Stimulated activated CD4-positive, alpha-beta T cell treated with anti-CD3 and anti-CD28 coated beads, TNF-alpha, amount 100 ng/mL, for 24 hours (primary cell): ENCODE results near the gene KIRREL3.

Experiments
- DNase-seq, 3 experiments: peaks; one replicate each; pipeline ENCODE4 v3.0.0-alpha.2; 2020; ENCODE audit warnings: low read depth in 3 of 3

Gene KIRREL3

DNA sequence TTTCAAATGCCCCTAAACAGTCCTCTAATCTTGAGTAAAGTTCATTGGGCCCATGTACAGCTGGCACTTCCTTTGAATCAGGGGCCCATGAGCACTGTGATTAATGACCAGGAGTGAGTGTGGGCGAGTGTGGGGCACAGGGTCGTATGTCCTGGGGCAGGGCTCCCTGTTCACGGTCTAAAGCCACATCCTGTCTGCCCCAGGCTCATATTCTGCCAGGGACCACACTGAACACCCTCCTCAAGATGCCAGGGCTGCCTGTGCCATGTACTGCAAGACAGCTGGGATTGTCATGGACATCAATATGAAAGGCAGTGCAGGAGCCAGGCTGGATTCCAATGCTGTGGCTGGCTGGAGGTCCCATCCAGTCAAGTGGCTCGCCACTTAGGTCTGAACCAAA lies 130.5 kb downstream of the KIRREL3 start:
- no peak for DNase-seq

DNA sequence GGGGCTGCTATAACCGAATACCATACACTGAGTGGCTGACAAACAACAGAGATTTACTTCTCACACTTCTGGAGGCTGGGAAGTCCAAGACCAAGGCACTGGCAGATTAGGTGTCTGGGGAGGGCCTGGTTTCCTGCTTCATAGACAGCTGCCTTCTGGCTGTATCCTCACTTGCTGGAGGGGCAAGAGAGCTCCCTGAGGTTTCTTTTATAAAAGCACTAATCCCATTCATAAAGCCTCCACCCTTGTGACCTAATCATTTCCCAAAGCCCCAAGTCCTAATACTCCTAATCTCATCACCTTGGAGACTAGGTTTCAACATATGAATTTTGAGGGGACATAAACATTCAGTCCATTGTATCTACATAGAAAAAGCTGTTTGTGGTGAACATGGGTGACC lies 131.8 kb downstream of the KIRREL3 start:
- no peak for DNase-seq

DNA sequence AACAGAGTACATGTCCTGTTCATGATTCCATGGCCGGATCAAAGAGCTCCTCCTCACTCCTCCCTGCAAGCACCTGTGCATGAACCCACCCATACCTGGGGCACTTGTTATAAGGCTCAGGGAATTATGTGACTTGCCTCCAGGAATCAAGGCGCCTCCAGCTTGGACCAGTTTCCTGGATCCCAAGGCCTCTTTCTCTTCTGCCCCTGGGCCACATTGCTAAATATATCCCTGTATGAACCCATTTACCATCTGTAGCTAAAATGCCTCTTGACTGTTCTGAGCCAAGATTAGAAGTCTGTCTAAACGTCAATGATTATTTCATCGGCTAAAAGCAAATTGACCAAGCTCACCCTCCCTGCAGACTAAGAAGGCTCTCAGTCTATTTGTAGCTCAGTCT lies 135.6 kb downstream of the KIRREL3 start:
- no peak for DNase-seq

DNA sequence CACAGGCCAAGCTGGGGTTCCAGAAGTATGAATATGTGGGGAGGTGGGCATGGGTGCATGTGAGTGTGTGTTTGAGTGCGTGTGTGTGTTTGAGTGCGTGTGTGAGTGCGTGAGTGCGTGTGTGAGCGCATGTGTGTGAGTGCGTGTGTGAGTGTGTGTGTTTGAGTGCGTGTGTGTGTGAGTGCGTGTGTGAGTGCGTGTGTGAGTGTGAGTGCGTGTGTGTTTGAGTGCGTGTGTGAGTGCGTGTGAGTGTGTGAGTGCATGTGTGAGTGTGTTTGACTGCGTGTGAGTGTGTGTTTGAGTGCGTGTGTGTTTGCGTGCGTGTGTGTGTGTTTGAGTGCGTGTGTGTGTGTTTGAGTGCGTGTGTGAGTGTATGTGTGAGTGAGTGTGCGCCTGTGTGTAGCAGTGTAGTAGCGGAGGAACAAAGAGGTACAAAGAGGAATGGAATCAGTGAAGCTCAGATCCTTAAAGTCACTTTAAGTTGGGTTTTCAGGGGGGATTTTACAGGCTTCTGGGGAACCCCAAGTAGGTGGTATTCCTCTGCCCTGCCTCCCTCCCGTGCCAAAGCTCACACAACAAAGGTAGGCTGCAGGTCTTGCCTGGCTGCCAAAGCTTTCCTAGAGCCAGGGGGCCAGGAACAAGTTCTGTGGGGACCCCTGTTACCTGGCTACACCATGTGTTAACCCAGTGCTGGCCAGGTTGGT lies 137.1 kb downstream of the KIRREL3 start:
- no peak for DNase-seq

DNA sequence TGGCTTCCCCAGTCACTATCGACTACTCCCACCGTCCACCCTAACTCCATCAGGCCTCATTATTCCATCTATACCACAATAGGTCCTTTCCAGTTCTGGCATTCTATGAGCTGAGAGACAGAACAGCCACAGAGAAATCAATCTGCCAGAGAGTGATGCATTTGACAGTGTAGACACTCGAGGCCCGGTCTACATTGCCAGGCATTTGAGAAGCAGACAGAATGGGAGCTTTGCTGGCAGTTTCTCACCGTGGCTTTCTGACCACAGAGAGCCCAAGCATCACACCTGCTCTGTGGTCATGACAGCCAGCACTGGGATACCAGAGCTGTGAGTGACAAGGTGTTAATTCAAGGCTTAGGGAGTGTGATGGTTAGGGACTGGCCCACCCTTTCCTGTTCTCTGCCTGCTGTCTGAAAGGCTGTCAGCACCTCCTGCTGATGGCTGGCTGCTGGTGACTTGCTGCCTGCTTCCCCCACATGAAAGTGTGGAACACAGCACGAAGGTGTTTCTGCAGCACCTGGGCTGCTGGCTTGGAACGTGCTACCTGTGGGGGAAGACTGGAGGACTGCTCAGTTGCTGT lies 137.8 kb downstream of the KIRREL3 start:
- DNase-seq, result no peak

DNA sequence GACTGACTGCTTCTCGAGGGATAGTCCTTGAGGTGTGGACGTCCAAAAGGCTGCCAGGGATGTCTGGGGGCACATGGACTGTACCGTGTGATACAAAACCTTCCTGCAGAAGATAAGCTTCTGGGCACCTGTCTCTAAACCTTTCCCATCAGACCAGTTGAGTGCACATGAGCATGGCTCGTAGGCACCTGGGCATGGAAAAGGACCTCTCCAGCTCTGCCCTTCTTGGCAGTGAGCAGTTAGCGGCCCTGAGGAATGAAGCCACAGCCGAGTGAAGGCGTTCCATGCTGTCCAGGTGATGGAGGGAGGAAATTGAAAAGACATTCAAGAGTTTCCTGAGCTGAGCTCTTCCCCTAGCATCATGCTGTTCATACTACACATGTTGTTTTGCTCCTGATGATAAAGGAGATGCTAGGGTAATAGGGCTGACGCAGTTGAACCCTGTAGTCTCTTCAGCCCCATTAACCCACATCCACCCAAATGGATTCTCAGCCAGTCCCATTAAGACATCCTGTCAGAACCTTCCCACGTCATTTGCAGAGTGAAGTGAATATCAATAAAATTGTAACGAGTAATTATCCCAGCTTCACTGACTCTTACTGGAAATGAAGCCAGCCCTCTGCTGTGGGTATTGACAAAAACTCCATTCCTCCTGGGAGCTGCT lies 138.6 kb downstream of the KIRREL3 start:
- no peak for DNase-seq

DNA sequence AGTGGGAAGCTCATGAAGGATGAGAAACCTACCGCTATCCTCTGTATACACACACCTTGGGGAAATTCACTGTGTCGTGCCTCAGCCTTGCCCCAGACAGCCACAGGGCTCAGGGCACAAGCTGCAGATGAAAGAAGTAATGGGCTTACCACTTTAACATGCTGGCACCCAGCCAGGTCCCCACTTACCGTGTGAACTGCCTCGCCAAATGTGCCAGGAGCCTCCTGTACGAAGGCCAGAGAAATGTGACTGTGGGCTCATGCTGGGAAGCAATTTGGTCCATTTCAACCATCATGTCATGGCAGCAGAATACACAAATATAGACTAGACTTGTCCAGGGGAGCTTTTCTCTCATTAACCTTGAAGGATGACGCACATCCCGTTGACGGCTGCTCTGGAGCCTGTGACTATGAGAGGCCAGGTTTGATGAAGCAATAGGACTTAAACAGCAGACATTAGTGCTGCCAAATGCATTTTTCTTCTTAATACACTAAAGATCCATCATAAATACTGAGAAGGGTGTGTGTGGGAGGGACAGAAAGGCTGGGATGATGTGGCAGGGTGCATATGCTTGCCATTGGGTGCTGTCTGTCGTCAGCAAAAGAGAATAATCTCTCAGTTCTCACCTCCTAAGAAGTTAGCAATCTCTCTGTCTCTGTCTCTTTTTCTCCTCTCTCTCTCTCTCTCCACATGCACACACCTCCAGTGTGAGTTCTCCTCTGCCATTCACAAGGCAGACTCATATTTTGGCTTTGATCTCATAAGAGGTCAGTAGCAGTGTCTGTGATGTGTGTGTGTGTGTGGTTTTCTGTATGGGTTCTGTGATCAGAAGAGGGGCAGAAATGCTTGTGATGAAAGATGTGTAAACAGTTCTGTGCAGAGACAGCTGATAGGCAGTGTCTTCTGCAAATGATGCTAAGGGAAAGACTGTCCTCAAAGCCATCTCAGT lies 142.4 kb downstream of the KIRREL3 start:
- DNase-seq, result no peak

DNA sequence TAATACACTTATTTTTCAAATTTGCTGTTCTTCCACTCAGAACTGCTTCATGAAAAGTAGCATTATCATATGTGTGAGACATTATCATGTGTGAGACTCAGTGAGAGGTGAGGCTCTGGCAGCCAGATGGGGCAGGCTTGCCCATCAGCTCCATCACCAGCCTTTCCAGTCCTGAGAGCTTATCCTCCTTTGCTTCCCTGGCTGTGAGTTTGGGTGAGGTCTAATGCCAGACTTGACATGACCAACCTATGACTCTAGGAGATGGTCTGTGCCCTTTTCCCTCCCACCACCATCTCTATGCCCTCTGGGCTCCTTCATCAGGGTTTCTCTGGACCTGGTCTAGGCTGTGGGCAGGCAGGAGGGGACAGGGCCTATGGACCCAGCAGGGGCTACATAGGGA lies 145.0 kb downstream of the KIRREL3 start:
- no peak for DNase-seq

DNA sequence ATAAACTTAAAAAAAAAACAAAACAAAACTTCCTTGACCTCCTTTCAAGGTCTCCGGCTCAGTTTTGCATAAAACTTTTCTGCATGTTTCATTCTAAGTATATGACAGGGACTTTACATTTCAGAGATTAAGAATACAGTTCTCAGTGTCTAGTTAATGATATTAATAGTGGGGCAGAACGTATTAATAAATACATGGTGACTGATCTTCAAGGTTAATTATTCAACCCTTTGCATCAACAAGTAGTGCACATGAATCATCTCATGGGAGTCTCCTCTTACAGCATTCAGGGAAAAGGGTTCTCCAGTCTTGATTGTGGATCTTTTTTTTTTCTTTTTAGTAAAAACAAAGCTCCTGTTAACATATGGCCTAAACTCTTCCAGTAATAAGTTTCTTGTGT lies 146.8 kb downstream of the KIRREL3 start:
- no peak for DNase-seq

DNA sequence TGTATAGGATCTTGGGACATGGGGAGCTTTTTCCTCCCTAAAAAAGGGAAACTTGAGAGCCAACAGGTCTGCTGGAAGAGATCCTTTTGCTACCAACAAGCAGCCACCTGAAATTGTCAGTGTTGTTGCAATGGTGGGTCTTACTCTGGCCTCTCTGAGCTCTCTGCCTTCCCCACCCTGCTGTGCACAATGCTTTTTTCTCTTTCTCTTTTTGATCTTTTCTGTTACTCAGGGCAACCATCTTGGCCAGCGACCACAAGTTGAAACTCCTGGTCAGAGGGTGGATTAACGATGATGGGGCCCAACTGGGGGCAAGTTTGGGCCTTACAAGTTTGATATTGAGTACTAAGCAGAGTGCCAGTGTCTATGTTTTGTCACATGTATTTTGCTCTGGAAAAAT lies 155.8 kb downstream of the KIRREL3 start:
- DNase-seq, result no peak

DNA sequence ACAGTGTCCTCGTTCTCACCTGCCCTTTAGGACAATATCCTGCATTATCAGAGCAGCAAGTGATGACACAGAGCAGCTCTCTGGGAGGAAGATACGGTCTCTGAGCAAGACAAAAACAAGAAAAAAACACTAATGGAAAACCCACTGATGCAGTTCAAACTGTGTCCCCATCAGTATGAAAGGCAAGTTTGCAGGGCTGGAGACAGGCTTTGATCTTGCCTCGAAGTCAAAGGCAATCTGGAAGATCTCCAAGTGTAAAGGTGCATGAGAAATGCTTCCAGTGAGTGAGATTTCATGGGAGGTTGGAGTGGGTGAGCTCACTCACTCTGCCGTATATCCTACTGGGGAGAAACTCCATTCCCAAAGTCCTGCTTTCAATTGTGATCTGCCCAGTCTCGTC lies 157.5 kb downstream of the KIRREL3 start:
- no peak for DNase-seq

DNA sequence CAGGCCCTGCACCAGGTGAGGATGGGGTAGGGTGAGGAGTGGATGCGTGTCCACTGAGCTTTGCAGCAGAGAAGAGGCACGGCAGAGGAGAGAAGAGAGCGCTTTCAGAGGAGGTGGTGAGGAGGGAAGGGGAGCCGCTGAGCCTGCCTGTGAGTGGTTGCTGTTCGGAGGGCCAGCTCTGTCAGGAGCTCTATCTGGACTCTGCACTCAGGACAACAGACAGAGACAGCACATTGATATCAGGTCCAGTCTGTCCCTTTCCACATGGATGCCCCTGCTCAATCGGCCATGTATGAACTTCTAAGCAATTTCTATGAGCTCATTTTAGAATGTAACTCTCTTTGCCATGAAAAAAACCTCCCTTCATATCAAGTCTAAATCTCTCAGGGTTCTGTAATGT lies 158.6 kb downstream of the KIRREL3 start:
- DNase-seq, result no peak

DNA sequence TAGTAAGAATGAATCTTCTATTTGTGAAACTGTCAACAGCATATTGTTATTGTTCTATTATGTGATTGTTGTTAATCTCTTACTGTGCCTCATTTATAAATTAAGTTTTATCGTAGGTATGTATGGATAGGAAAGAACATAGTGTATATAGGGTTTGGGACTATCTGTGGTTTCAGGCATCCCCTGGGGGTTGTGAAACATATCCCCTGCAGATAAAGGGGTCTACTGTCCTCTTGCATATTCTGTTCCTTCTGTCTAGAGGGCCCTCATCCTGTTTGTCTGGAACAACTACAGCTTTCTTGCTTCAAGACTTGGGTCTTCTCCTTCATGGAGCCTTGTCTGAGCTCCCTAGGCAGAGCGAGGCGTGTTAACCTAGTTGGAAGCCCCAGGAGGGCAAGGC lies 159.6 kb downstream of the KIRREL3 start:
- DNase-seq, result no peak

DNA sequence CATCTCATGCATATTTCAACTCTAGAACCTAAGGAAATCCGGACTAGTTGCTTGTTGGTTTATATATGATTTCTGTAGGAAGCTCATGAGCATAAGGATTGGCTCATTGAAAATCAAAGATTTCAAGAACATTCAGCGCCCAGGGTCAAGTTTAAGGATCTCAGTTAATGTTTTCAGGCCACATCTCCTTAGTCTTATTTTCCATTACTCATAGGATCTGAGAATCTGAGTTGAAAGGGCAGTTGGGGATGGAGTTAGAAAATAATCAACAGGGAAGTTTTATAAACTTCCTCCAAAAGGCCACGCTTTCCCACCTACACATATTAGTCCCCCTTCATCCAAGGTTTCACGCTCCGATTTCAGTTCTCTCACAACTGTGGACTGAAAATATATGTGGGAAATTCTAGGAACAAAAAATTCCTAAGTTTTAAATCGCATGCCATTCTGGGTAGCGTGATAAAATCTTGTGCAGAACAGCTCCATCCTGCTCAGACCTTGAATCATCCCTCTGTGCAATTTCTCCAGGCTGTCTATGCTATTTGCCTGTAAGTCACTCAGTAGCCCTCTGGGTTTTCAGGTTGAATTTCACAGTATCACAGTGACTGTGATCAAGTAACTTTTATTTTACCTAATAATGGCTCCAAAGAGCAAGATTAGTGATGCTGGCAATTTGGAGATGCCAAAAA lies 160.2 kb downstream of the KIRREL3 start:
- no peak for DNase-seq

DNA sequence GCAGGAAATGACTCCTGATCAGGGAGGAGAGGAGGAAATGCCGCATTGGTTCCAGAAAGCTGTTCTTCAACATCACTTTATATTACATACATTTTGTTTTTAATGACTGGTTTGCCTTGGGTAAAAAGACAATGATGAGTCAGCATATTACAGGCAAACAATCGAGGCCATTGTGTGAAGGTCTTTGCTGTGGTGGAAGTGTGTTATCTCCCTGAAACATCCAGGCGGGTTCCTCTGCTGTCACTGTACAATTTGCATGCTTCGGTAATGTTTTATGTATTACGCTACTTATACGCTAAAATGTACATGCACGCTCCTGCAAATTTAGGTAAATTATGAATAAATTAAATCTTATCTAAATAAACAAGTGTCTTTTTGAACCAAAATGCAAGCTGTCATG lies 161.1 kb downstream of the KIRREL3 start:
- no peak for DNase-seq

DNA sequence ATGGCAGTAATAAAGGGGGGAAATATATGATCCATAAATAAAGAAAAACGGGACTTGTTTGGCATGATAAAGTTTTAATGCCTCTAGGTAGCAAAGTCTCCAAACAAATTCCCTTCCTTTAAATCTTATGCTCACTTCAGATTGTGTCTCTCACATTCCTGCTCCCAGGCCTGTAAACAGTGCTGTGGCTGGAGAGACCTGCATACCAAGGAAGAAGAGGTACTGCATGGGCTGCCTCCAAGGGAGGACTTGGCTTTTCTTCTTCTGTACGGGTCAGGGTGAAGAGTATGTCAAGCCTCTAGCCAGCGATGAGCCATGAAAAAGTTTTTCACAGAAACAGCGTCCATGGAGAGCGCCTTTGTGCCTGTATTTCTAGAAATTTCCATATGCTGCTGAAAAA lies 161.8 kb downstream of the KIRREL3 start:
- DNase-seq, result no peak

DNA sequence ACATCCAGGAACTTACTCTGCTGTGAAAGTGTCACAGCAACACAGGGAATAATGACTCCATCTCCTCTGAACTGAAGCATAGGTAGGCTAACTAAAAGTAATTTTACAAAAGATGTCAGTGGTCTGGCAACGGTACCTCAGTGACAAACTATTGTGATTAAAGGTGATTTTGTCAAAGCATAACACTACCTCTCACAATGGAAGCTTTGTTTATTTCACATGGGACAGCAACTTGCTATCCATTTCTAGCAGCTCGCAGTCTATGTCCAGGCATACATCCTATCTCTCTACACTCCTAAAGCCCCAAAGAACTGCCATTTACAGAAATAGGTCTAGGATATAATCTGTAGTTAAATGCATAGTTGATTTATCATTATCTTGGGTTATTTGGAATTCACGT lies 163.0 kb downstream of the KIRREL3 start:
- no peak for DNase-seq

DNA sequence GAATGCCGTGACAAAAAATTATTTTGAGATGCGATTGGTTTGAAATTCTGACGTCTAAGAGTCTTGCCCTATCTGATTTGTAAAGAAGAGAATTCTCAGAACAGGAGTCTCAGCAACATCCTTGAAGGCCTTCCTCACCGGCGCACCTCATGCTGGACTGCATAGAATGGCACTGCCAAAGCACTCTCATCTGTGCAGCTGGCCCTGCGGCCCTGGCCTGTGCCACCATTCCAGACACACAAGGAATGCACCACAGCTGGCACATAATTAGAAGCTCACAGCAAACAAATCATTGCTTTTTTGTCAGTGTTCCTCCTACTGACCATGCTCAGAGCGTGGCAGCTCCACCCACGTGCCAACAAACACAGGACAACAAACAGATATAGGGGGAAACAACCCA lies 166.0 kb downstream of the KIRREL3 start:
- no peak for DNase-seq

DNA sequence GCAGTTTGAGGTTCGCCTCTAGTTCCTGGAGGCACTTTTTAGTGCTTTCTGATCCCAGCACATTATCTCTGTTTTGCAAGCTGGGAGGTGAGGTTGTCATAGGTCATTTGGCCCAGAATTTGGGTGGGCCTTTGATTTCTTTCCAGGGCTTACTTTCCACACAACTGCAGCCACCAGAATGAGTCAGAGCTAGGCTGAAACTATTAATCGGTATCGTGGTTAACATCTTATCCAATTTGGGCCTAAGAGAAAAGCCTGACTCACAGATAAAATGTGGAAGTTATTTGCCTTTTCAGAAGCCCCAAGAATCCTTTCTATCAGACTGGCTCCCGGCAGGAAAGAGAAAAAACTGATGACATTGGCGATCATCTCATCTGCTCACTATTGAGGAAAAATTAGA lies 166.4 kb downstream of the KIRREL3 start:
- no peak for DNase-seq

DNA sequence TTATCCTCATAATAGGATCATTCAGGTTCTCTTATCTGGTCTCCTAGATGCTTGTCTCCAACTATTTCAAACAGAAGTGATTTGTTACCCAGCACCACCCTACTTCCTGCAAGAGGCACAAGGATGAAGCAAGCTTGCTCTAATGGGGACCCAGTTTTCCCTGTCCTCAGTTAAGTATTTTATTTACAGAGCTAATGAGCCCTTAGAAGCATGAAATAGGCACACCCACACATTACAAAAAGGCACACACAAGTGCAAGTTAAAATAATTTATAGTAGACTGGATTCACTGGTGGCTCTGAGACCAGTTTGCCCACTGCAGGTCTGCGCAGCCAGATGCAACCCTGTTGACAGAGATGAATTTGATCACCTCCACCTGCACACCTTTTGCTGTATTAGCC lies 167.5 kb downstream of the KIRREL3 start:
- DNase-seq, result no peak

DNA sequence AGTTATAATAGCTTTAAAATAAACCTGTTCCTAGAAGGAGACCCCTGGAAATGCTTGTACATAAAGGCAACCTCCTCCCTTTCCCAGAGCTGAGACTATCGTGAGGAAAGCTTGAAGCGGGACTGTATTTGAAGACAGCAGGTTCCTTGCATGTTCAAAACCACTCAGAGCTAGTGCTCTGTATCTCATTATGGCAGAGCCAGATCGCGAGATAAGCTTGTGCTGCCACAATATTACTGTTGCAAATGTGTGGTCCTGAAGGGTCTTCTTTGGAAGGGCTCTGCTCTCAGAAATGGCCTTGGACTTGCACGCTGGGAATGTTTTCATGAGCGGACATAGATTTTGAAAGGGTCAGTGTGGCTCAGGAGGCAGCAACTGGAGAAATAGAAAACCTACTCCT lies 168.2 kb downstream of the KIRREL3 start:
- DNase-seq, result no peak
